ENCODE results near the gene WNT3A. TPM values are rescaled to one million over a fixed set of nuclear protein-coding genes. Genes with fewer than 3 reads are reported as not detected.
A peak's percentile ranks its signal among the peaks of the same experiment; 100 is the strongest.

Gene WNT3A
- total RNA-seq, 3 donors from 2014 or later, result 0.29 TPM; not detected in 2

GRCh38 chr1:228013935-228014930 is 7.4 kb downstream of the WNT3A start:
- Histone ChIP-seq H3K9me3 (no peaks in the 10 kb centered on the region), H3K27me3 (no peaks in the 10 kb centered on the region), H3K27ac (no peak overlapping the region), H3K4me1 (no peaks in the 10 kb centered on the region), H3K36me3 (no peaks in the 10 kb centered on the region), H3K4me3 (no peak overlapping the region)
- TF ChIP-seq POLR2A (IDR thresholded peaks at IDR 0.05), result no peak
- TF ChIP-seq CTCF (IDR thresholded peaks at IDR 0.05), result no peak
- TF ChIP-seq POLR2AphosphoS5 (IDR thresholded peaks at IDR 0.05), result no peak
- DNase-seq (ENCODE audit: low spot score in 2 of 2), result peak; percentile 50 to 66
- intact Hi-C loops (cut with DNase I; ENCODE audit: low total_unique reads), result no loop called here

- intact Hi-C loops (cut with DNase I; ENCODE audit: low total_unique reads), result no loop called here
- peak in 1 of 2 donors; percentile 22 for DNase-seq (ENCODE audit: low spot score in 2 of 2)
- TF ChIP-seq POLR2A (IDR thresholded peaks at IDR 0.05) (no peak), CTCF (IDR thresholded peaks at IDR 0.05) (no peak), POLR2AphosphoS5 (IDR thresholded peaks at IDR 0.05) (no peak)
Measured at GRCh38 chr1:228015276-228016180, 8.7 kb downstream of the WNT3A start.

GRCh38 chr1:228016181-228016510 is 9.3 kb downstream of the WNT3A start:
- H3K27ac ChIP-seq, result no peak overlapping the region
- DNase-seq (ENCODE audit: low spot score in 2 of 2), result peak in 1 of 2 donors; percentile 6
- no peaks in the 10 kb centered on the region for H3K9me3 ChIP-seq
- no peak for TF ChIP-seq CTCF (IDR thresholded peaks at IDR 0.05)
- H3K36me3 ChIP-seq, result no peaks in the 10 kb centered on the region
- intact Hi-C loops (cut with DNase I; ENCODE audit: low total_unique reads), result no loop called here
- H3K27me3 ChIP-seq, result no peaks in the 10 kb centered on the region
- no peak overlapping the region for H3K4me3 ChIP-seq
- H3K4me1 ChIP-seq, result no peaks in the 10 kb centered on the region

More at GRCh38 chr1:228015276-228016180, 8.7 kb downstream of the WNT3A start:
- H3K27ac ChIP-seq, result no peak overlapping the region
- no peaks in the 10 kb centered on the region for H3K36me3 ChIP-seq
- no peaks in the 10 kb centered on the region for H3K27me3 ChIP-seq
- no peaks in the 10 kb centered on the region for H3K4me1 ChIP-seq
- H3K4me3 ChIP-seq, result no peak overlapping the region
- H3K9me3 ChIP-seq, result no peaks in the 10 kb centered on the region

- Histone ChIP-seq H3K4me3 (no peak overlapping the region), H3K27me3 (no peaks in the 10 kb centered on the region), H3K9me3 (no peaks in the 10 kb centered on the region), H3K4me1 (no peaks in the 10 kb centered on the region), H3K27ac (no peak overlapping the region), H3K36me3 (no peaks in the 10 kb centered on the region)
- TF ChIP-seq CTCF (IDR thresholded peaks at IDR 0.05) (no peak), POLR2A (IDR thresholded peaks at IDR 0.05) (no peak), POLR2AphosphoS5 (IDR thresholded peaks at IDR 0.05) (no peak)
- DNase-seq (ENCODE audit: low spot score in 2 of 2), result peak in 1 of 2 donors; percentile 22
- intact Hi-C loops (cut with DNase I; ENCODE audit: low total_unique reads), result no loop called here
Measured at GRCh38 chr1:228016653-228017355, 10.0 kb downstream of the WNT3A start.

Data from breast epithelium (tissue), 4 donors.